M059J (cell line): Measurements from ENCODE around the gene GOLT1A. TPM values are rescaled to one million over a fixed set of nuclear protein-coding genes. Genes with fewer than 3 reads are reported as not detected.
A peak's percentile ranks its signal among the peaks of the same experiment; 100 is the strongest.

Experiments
- DNase-seq: peaks from one replicate; pipeline ENCODE4 v3.0.0-alpha.2; 2012; ENCODE audit warnings: low read depth
- total RNA-seq: library from RNA; depleted of rRNA; stranded (reverse); fragments of >200 nt; shearing (Covaris generic); gene quantifications from 2 replicates; pipeline ENCODE4 v1.2.3, GENCODE V29; 2014

The GOLT1A gene
- total RNA-seq, 1 experiment from 2014 or later: 2.2 TPM

- DNase-seq: peak; percentile 53
Observed at GRCh38 chr1:204192589-204193352, 21.0 kb downstream of the GOLT1A start.

DNA sequence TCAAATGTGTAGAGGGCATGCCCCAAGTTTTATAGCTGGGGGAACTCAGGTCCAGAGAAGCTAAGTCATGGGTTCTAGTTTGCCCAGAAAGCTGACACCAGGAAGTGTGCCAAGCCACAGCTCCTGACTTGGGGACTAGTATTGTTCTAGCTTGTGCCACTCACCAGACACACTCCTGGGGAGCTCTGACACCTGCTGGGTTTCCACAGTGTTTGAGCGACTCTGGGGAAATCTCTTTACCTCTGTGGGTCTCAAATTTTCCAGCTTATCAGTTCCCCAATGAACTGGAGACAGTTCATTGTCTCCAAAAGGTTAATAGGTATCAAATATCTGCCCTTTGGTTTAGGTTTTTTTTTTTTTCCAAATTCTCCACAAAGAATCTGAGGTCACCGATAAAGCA lies 21.7 kb downstream of the GOLT1A start:
- no peak for DNase-seq

DNA sequence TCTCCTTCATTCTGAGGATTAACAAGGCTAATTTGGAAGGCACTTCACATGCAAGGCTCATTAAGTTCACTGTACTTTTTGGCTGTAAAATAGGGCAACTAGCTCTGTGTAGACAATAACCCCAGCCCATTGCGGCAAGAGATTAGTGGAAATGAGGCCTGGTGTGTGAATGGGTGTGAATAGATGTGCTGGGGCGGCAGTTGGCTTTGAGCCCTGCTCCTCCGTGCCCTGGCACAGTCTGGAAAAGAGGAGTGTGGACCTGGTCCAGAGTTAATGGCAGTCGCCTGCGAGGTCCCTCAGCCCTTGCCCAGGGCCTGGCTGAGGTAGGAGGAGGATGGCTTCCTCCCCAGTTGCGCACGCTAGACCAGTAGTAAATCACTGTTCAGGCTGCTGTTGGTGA lies 22.3 kb downstream of the GOLT1A start:
- no peak for DNase-seq

DNA sequence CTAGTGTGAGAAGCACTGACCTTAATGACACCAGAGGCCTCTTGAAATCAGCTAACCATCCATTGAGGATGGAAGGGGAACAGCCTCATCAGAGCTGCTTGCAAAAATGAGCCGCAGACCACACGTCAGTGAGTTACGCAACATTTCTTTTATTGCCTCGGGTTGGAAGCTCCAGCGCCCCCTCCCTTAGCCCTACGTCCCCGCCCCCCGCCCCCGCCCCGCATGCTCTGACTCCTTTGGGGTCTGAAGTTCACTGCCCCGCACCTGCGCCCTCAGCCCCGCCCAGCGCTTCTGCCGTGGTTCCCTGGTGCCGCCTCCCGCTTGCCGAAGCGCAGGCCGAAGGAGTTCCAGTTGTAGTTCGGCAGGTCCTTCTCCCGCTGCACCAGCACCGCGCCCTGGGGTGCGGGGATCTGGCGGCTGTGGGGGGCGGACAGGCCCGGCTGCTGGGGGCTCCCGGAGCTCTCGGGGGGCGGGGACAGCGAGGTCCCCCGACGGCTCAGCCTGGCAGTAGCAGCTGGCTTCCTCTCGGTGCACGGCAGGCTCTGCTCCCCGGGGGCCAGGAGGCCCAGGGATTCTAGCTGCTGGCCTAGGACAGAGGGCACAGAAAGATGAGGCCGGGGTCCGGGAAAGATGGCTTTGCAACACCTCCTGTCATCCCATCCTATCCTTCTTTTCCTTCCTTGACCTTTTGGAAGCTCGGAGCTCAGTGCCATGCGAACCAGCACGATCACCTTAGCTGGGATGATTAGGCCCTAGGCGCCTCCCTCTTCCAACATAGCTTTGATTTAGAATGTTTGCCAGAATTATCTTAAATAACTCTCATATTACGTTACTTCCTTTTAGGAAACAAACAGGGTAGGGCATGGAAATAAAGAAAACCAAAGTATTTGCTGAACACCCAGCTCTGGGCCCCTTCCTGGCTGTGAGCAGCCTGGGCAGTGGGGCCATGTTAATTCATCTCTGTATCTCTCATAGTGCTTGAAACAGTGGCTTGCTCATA lies 23.3 kb downstream of the GOLT1A start:
- DNase-seq: no peak

DNA sequence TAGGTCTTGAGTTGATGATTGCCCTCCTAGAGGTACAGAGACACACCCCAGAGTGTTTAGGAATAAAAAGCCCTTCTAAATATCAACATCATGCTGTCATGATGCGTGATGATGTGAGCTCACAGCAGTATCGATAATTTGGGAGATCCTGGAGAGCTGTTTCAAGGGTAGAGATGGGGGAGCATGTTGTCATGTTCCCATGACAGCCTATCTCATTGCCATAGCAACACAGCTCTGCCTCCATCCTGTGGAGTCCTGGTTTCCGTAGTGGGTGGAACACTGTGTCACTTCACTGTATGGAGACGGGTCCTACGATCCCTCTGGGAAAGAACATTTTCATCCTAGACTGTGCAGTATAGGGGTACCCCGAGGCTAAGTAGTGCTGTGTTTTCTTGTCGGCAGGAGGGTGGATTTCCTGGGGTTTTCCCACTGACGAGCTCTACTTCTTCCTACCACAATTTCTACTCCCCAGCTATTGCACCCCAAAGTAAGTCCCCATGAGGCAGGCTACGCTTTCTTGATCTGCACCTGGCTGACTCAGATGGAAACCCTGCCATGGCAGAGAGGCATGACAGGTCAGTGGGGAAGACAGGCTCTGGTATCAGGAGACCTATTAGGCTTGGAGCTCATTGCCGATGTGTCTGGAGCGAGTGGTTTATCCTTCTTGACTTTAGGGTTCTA lies 24.7 kb downstream of the GOLT1A start:
- DNase-seq: no peak

- no peak for DNase-seq
Observed at GRCh38 chr1:204186597-204186996, 27.2 kb downstream of the GOLT1A start.

DNA sequence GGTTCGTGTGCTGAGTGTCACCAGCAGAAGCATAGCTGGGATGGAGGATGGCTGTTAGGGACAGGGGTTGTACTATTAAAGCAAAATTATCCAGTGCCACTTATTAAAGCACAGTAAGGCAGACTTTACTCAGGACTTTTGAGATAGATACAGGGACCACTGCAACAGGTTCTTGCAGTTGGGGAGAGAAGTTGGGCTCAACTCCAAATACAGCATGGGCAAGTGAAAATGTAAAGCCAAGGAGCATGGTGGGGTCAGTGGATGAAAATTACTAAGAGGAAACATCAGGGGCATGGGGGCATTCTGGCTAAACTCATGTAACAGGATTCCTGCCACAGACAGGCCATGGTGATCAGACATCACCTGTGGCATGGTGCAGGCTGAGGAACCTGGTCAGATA lies 32.7 kb downstream of the GOLT1A start:
- no peak for DNase-seq

GRCh38 chr1:204180133-204180532 lies 33.7 kb downstream of the GOLT1A start:
- no peak for DNase-seq

DNA sequence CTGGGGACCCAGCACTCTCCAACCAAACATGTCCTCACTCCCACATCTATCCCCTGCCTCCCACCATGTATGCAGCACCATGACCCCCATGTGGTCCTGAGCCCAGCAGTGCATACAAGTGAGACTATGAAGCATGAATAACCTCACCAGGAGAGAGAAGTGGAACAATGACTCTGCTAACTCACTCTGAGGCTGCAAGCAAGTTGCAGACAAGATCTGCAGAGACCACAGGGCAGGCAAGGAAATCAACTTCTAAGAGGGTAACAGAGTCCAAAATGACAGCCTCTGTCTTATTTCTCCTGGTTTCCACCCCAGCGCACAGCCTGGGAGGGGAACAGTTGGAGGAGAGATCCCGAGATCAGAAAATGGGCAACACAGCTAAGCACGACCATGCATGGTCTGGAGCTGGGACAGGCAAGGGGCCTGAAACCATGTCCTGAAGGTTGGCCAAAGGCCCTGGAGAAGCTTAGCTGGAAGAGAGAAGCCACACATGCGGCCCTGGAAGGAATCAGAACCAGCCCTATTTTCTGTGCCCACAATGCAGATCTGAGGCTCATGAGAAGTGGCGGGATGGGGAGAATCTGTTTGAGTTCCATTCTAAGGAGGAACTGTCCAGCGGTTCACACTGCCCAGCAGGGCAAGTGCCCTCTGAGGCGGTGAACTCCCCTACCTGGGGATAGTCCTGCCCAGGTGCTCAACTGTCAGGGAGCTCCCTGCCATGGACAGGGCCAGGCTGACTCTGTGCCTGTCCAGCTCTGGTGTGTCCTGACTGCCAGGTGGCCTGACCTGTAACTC lies 35.1 kb downstream of the GOLT1A start:
- DNase-seq: no peak

DNA sequence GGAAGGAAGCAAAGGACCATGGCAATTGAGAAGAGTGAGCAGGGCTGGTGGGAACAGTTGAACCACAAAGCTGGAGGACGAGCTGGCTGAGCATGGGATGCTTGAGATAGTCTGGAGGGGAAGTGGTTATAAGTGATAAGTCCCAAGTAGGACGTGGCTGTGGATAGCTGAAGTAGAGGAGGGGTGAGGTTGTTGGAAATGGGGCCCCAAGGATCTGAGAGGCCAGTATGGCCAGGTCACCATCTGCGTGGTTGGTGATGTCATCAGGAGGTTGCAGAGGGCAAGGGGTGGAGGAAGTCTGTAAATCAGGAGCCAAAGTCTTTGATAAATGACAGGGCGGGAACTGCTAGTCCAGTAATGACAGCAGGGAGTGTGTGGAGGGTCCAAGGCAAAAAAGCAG lies 36.7 kb downstream of the GOLT1A start:
- peak; percentile 60 for DNase-seq

- DNase-seq: no peak
Observed at GRCh38 chr1:204176049-204176448, 37.7 kb downstream of the GOLT1A start.

DNA sequence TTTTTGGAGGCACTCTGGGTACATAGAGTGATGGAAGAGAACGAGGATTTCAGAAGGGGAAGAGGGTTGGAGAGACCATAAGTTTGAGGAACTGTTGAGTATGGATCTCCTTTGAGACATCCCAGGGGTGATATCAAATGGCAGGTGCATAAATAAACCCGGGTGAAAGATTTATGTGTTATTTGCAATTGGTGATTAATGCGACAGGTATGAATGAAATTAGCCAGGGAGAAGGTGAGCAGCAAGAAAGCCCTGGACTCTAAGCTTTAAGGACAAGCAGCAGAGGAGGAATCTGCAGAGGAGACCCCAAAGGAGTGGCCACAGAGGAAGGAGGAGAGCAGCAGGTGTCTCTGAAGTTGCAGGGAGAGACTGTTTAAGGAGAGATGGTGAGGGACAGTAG lies 38.8 kb downstream of the GOLT1A start:
- no peak for DNase-seq

DNA sequence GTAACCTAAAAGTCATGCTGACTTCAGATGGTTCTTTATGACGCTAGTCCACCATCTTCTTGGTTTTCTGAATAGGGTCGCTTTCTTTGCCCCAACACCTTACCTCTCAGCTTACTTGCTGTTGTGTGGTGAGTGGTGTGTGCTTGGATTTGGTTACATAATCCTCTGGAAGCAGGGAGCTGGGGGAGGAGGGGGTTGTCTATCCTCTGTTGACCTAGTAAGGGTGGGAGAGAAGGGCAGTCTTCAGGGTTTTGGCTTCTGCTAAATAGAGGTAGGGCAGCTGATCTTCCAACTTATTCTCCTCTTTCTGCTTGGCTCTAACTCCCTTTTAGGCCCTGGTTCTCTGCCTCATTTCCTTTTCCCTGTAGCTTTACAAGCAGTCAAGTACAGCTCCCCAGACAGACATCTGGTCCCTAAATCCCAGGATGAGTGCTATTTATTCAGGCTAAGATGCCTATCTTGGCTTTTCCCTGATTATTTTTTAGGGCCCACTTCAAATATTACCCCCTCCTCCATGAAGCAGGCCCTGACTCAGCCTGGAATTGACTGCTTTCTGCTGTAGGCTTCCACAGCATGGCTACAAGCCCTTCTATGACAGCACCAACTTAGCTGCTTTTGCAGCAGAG lies 41.3 kb downstream of the GOLT1A start:
- no peak for DNase-seq

- peak; percentile 94 for DNase-seq
Observed at GRCh38 chr1:204171751-204172178, 42.0 kb downstream of the GOLT1A start.

DNA sequence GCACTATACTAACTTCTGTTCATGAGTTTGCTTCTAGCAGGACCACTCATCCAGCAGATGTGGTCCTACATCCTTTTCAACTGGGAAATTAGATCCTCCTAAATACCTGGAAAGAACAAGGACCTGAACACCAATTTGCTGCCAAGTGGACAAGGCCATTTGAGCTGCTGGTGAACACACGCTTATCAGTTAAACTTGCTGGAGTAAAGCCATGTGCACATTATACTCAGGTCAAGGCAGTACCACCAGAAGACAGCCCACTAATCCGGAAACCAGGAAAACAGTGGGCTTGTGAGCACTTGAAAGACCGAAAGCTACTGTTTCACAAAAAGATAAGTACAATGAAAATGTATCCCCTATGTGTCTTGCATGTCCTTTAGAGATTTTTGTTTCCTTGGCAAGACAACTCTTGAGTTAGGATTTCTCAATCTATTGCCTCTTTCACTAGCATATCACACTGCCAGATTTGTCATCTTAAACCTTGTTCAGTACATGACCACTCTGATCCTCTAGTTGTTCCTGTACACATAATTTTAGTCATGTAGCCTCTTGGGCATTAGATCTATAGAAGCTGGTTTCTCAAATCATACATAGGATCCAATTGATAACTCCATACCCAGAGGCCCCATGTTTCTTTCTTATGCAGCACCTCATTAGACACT lies 43.2 kb downstream of the GOLT1A start:
- no peak for DNase-seq

- no peak for DNase-seq
Observed at GRCh38 chr1:204169858-204170257, 43.9 kb downstream of the GOLT1A start.

DNA sequence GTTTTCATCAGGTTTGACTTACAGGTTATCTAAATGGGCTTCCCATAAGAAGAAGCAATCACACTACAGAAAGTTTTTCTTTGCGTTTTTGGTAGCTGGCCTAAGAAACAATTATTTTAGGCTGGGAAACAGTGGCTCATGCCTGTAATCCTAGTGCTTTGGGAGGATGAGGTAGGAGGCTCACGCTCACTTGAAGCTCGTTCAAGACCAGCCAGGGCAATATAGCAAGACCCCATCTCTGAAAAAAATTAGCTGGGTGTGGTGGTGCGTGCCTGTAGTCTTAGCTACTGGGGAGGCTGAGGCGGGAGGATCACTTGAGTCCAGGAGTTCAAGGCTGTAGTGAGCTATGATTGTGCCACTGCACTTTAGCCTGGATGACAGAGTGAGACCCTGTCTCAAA lies 46.1 kb downstream of the GOLT1A start:
- no peak for DNase-seq

- DNase-seq: no peak
Observed at GRCh38 chr1:204166219-204166618, 47.6 kb downstream of the GOLT1A start, which contains the start of gene REN. TSS of gene REN (minus strand) at chr1:204166337. CDS start at chr1:204166293, 44 bp downstream.

- peak; percentile 78 for DNase-seq
Observed at GRCh38 chr1:204162494-204163074, 51.2 kb downstream of the GOLT1A start.
